ENCODE results near the gene KRTAP24-1. TPM values are rescaled to one million over a fixed set of nuclear protein-coding genes. Genes with fewer than 3 reads are reported as not detected.

Gene KRTAP24-1
- total RNA-seq, 8 experiments from 2014 or later = not detected

Other genes starting within 250 kb of the KRTAP24-1 start
- gene CLDN17, start 116.1 kb downstream of the KRTAP24-1 start, total RNA-seq = under 1 TPM in 2 of 8 experiments, not detected in 6; 0.38 TPM
- gene CLDN8, start 66.9 kb downstream of the KRTAP24-1 start, total RNA-seq = under 1 TPM in 1 of 8 experiments, not detected in 7; 0.09 TPM
- gene KRTAP25-1, start 6.6 kb upstream of the KRTAP24-1 start, total RNA-seq = not detected
- under 1 TPM in 4 of 8 experiments, not detected in 4; 0.17 to 0.73 (median 0.28) TPM for gene KRTAP26-1, start 37.4 kb upstream of the KRTAP24-1 start, total RNA-seq
- not detected for gene KRTAP27-1, start 54.7 kb upstream of the KRTAP24-1 start, total RNA-seq
- not detected for gene KRTAP23-1, start 65.7 kb upstream of the KRTAP24-1 start, total RNA-seq
- under 1 TPM in 1 of 8 experiments, not detected in 7; 0.29 TPM for gene KRTAP13-2, start 89.3 kb upstream of the KRTAP24-1 start, total RNA-seq
- not detected for gene KRTAP13-1, start 113.1 kb upstream of the KRTAP24-1 start, total RNA-seq
- not detected for gene KRTAP13-3, start 143.0 kb upstream of the KRTAP24-1 start, total RNA-seq
- gene KRTAP13-4, start 147.3 kb upstream of the KRTAP24-1 start, total RNA-seq = under 1 TPM in 4 of 8 experiments, not detected in 4; 0.36 to 0.87 (median 0.62) TPM
- gene KRTAP15-1, start 157.3 kb upstream of the KRTAP24-1 start, total RNA-seq = under 1 TPM in 1 of 8 experiments, not detected in 7; 0.71 TPM
- gene KRTAP19-1, start 197.4 kb upstream of the KRTAP24-1 start, total RNA-seq = under 1 TPM in 1 of 8 experiments, not detected in 7; 0.76 TPM
- gene KRTAP19-2, start 204.5 kb upstream of the KRTAP24-1 start, total RNA-seq = not detected
- not detected for gene KRTAP19-3, start 209.1 kb upstream of the KRTAP24-1 start, total RNA-seq
- gene KRTAP19-4, start 214.2 kb upstream of the KRTAP24-1 start, total RNA-seq = not detected
- gene KRTAP19-5, start 219.2 kb upstream of the KRTAP24-1 start, total RNA-seq = not detected